Adipocyte (in vitro differentiated cells): ENCODE results near the gene PURA.

Source experiments
- DNase-seq: peaks from one replicate; pipeline ENCODE4 v3.0.0-alpha.2; 2015; ENCODE audit warnings: low read depth
- H3K27me3 ChIP-seq: replicated peaks from 2 replicates; pipeline ENCODE4 v1.7.0; 2013; ENCODE audit warnings: mild to moderate bottlenecking, low read length, moderate library complexity; ENCODE audit not compliant: control insufficient read depth, insufficient read depth
- H3K36me3 ChIP-seq: 2 replicates; pipeline ENCODE4 v1.7.0; 2013; ENCODE audit warnings: low read length, mild to moderate bottlenecking, moderate library complexity; ENCODE audit not compliant: control insufficient read depth, insufficient read depth, severe bottlenecking
- H3K4me1 ChIP-seq: 2 replicates; pipeline ENCODE4 v1.7.0; 2013; ENCODE audit warnings: mild to moderate bottlenecking, low read length, moderate library complexity; ENCODE audit not compliant: control insufficient read depth, insufficient read depth
- H3K4me3 ChIP-seq: 2 replicates; pipeline ENCODE4 v1.7.0; 2013; ENCODE audit warnings: mild to moderate bottlenecking, low read length, moderate library complexity
- H3K9ac ChIP-seq: 2 replicates; pipeline ENCODE4 v1.7.0; 2013; ENCODE audit warnings: mild to moderate bottlenecking, low read length, moderate library complexity
- H3K9me3 ChIP-seq: 2 replicates; pipeline ENCODE4 v1.7.0; 2013; ENCODE audit warnings: mild to moderate bottlenecking, low read length, moderate library complexity; ENCODE audit not compliant: control insufficient read depth

PURA gene

DNA sequence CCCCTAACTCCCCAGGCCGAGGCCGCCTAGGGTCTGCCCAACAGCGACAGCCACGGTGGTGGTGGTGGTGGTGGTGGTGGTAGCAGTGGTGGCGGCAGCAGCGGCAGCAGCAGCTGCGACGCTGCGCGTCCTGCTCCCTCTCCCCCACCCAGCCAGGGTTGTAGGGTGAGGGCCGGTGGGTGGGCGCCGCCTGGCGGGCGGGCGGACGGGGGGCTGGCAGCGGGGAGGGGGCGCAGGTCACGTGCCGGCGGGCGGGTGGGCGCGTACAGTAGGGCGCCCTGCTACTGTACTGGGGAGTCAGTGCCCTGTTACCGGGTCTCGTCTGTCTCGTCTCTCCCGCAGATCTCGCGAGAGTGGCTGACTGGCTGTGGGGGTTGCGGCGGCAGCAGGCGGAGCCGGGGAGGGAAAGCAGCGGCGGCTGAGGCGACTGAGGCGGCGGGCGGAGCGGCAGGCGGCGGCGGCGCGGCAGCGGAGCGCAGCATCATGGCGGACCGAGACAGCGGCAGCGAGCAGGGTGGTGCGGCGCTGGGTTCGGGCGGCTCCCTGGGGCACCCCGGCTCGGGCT, at the start of gene PURA:
Gene PURA, plus strand, starts transcription at position 411 of the 565 bp plus-strand sequence. Its CDS starts 73 bp downstream, at position 484.
- Histone ChIP-seq H3K9ac (peak within 1 kb of the TSS; percentile 90), H3K36me3 (no peaks in the 10 kb centered on the region), H3K4me1 (peaks cover 63% of the 10 kb centered on the region), H3K9me3 (no peaks in the 10 kb centered on the region), H3K27me3 (no peaks in the 10 kb centered on the region), H3K4me3 (peak within 1 kb of the TSS; percentile 90)
- DNase-seq: peak; percentile 98

GRCh38 chr5:140072812-140073211, 41.1 kb upstream of the PURA start:
- Histone ChIP-seq H3K27me3 (no peaks in the 10 kb centered on the region), H3K9me3 (no peaks in the 10 kb centered on the region), H3K4me3 (peak overlapping the region; percentile 7), H3K9ac (no peak overlapping the region), H3K36me3 (no peaks in the 10 kb centered on the region), H3K4me1 (no peaks in the 10 kb centered on the region)
- DNase-seq: no peak

GRCh38 chr5:140073296-140073695, 40.6 kb upstream of the PURA start:
- peak; percentile 81 for DNase-seq
- H3K9ac ChIP-seq: no peak overlapping the region
- H3K4me3 ChIP-seq: peak overlapping the region; percentile 7
- no peaks in the 10 kb centered on the region for H3K9me3 ChIP-seq
- H3K4me1 ChIP-seq: no peaks in the 10 kb centered on the region
- no peaks in the 10 kb centered on the region for H3K27me3 ChIP-seq
- no peaks in the 10 kb centered on the region for H3K36me3 ChIP-seq

GRCh38 chr5:140075371-140075770, 38.5 kb upstream of the PURA start:
- H3K36me3 ChIP-seq: no peaks in the 10 kb centered on the region
- H3K27me3 ChIP-seq: no peaks in the 10 kb centered on the region
- no peak overlapping the region for H3K9ac ChIP-seq
- peak; percentile 25 for DNase-seq
- H3K4me3 ChIP-seq: no peak overlapping the region
- no peaks in the 10 kb centered on the region for H3K4me1 ChIP-seq
- H3K9me3 ChIP-seq: no peaks in the 10 kb centered on the region

DNA sequence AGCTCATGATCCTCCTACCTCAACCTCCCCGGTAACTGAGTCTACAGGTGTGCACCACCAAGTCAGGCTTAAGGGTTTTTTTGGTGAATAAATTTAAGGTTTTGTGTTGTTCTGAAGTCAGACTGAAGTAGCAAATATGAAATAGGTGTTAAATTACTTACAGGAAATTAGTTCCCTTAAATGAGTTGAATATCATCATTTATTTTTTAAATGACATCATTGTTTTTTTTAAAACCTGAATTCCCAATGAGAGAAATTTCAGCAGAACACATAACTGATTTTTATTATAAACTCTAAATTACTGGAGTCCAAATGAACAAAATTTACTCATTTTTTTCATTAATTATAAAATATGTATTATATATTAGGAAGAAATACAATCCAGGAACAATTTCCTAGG, 37.8 kb upstream of the PURA start:
- no peaks in the 10 kb centered on the region for H3K36me3 ChIP-seq
- H3K9me3 ChIP-seq: no peaks in the 10 kb centered on the region
- no peak for DNase-seq
- H3K9ac ChIP-seq: no peak overlapping the region
- no peaks in the 10 kb centered on the region for H3K27me3 ChIP-seq
- H3K4me3 ChIP-seq: no peak overlapping the region
- no peaks in the 10 kb centered on the region for H3K4me1 ChIP-seq

DNA sequence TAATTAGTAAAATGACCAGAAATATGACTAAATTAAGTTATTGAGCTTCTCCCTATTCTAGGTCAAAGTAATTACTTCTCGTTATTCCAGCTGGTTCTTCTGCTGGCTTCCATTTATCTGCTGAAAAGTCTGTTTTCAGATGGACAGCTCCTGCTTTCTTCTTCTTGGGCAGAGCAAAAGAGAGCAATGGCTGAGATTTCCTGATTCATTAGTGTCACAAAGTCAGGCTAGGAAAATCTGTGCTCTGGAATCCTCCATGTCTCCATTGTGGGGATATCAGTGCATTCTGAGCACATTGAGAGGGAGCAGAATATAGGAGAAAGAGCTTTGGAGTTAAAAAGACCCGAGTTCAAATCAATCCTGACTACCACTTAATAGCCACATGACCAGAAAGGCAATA, 37.1 kb upstream of the PURA start:
- no peak for DNase-seq
- Histone ChIP-seq H3K9ac (no peak overlapping the region), H3K4me1 (no peaks in the 10 kb centered on the region), H3K9me3 (no peaks in the 10 kb centered on the region), H3K4me3 (no peak overlapping the region), H3K27me3 (no peaks in the 10 kb centered on the region), H3K36me3 (no peaks in the 10 kb centered on the region)

DNA sequence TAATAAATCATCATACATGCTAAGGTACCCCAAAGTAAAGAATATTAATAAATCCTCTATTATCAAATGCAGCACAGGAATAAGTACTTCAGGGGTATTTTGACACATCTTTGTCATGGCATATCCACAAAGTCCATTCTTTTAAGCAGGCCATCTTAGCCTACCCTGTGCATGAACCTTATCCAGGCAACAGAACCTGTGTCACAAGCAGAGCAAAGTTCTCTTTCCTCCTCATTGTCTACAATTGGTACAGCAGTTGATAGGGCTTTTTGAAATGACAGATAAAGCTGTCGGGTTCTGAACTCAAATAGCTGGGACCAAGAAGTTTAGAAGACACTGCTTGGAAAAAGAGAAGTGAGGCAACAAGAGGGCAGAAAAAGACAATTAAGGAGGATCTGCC, 30.8 kb upstream of the PURA start:
- H3K4me1 ChIP-seq: no peaks in the 10 kb centered on the region
- no peaks in the 10 kb centered on the region for H3K36me3 ChIP-seq
- H3K4me3 ChIP-seq: no peak overlapping the region
- H3K27me3 ChIP-seq: no peaks in the 10 kb centered on the region
- H3K9me3 ChIP-seq: no peaks in the 10 kb centered on the region
- H3K9ac ChIP-seq: no peak overlapping the region
- DNase-seq: no peak

- DNase-seq: no peak
- no peaks in the 10 kb centered on the region for H3K27me3 ChIP-seq
These were observed 30.3 kb upstream of the PURA start for GRCh38 chr5:140083650-140084049.

DNA sequence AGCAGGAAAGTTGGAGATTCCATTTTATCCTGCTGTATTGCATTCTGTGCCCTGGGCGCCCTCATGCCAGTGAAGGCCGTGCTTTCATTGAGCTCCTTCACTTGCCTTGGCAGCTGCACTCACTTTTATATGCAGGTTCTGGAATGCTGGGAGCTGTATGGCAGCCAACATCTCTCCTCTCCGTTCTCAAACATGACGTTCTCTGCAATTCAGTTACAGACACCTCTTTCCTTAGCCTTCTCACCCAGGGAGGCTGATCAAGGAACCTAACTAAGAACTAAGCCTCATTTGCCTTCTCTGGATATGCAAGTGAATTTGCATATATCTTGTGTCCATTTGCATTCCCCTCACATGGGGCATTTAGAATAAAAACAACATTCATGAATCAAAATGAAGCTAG, 29.4 kb upstream of the PURA start:
- no peak overlapping the region for H3K4me3 ChIP-seq
- no peaks in the 10 kb centered on the region for H3K4me1 ChIP-seq
- H3K27me3 ChIP-seq: no peaks in the 10 kb centered on the region
- H3K36me3 ChIP-seq: no peaks in the 10 kb centered on the region
- H3K9ac ChIP-seq: no peak overlapping the region
- DNase-seq: no peak
- peaks cover 6% of the 10 kb centered on the region for H3K9me3 ChIP-seq

More at GRCh38 chr5:140083650-140084049, 30.3 kb upstream of the PURA start:
- H3K9me3 ChIP-seq: no peaks in the 10 kb centered on the region
- no peak overlapping the region for H3K4me3 ChIP-seq
- H3K9ac ChIP-seq: no peak overlapping the region
- H3K36me3 ChIP-seq: no peaks in the 10 kb centered on the region
- H3K4me1 ChIP-seq: no peaks in the 10 kb centered on the region

- Histone ChIP-seq H3K36me3 (no peaks in the 10 kb centered on the region), H3K27me3 (no peaks in the 10 kb centered on the region), H3K9me3 (peaks cover 21% of the 10 kb centered on the region), H3K4me1 (no peaks in the 10 kb centered on the region), H3K4me3 (no peak overlapping the region), H3K9ac (no peak overlapping the region)
- no peak for DNase-seq
These were observed 23.7 kb upstream of the PURA start for GRCh38 chr5:140090251-140090650.

GRCh38 chr5:140093179-140093578, 20.7 kb upstream of the PURA start:
- no peak for DNase-seq
- Histone ChIP-seq H3K4me3 (no peak overlapping the region), H3K27me3 (no peaks in the 10 kb centered on the region), H3K9ac (no peak overlapping the region), H3K4me1 (no peaks in the 10 kb centered on the region), H3K36me3 (no peaks in the 10 kb centered on the region), H3K9me3 (peaks cover 21% of the 10 kb centered on the region)

- no peaks in the 10 kb centered on the region for H3K4me1 ChIP-seq
- H3K9ac ChIP-seq: no peak overlapping the region
- H3K36me3 ChIP-seq: no peaks in the 10 kb centered on the region
- H3K4me3 ChIP-seq: no peak overlapping the region
- no peak for DNase-seq
- peaks cover 21% of the 10 kb centered on the region for H3K9me3 ChIP-seq
- H3K27me3 ChIP-seq: no peaks in the 10 kb centered on the region
These were observed 20.0 kb upstream of the PURA start for GRCh38 chr5:140093866-140094265.
